ACC112 (cell line): ENCODE measurements around the gene KLRK1.
"Not testable (repeated sequence)": the region's sequence is repeated elsewhere in the genome, so short reads cannot be mapped to it uniquely, and the experiment has no call there.

Experiments used
- H2AFZ ChIP-seq: fragments of 200-600 bp; sonication (generic); one replicate; pipeline ENCODE4 v1.6.0; 2017; ENCODE audit warnings: antibody characterized with exemption, low read length; ENCODE audit not compliant: unreplicated experiment
- H3K27ac ChIP-seq: fragments of 200-600 bp; sonication (generic); 2 replicates; pipeline ENCODE4 v1.5.1; 2014; ENCODE audit warnings: low read depth, mild to moderate bottlenecking, antibody characterized with exemption, low read length, moderate library complexity
- H3K27me3 ChIP-seq: fragments of 200-600 bp; sonication (generic); 2 replicates; pipeline ENCODE4 v1.6.1; 2014; ENCODE audit warnings: mild to moderate bottlenecking, antibody characterized with exemption, low read length, moderate library complexity, mixed read lengths; ENCODE audit not compliant: insufficient read depth
- H3K36me3 ChIP-seq: fragments of 200-600 bp; sonication (generic); 2 replicates; pipeline ENCODE4 v1.6.1; 2016; ENCODE audit warnings: mild to moderate bottlenecking, antibody characterized with exemption, low read length, moderate library complexity, mixed read lengths; ENCODE audit not compliant: insufficient read depth
- H3K4me1 ChIP-seq: fragments of 200-600 bp; sonication (generic); one replicate; pipeline ENCODE4 v1.6.1; 2016; ENCODE audit warnings: low read length, mixed read lengths; ENCODE audit not compliant: insufficient read depth, unreplicated experiment, control insufficient read depth
- H3K4me3 ChIP-seq: fragments of 200-600 bp; sonication (generic); 2 replicates; pipeline ENCODE4 v1.5.1; 2014; ENCODE audit warnings: mild to moderate bottlenecking, low read depth, low read length
- H3K79me2 ChIP-seq: fragments of 200-600 bp; sonication (generic); one replicate; pipeline ENCODE4 v1.6.0; 2016; ENCODE audit warnings: low read length; ENCODE audit not compliant: control insufficient read depth, unreplicated experiment, insufficient read depth

Gene KLRK1

GRCh38 chr12:10388624-10389413 lies 1.0 kb downstream of the KLRK1 start:
- peaks cover 40% of the 10 kb centered on the region for H3K4me1 ChIP-seq
- no peaks in the 10 kb centered on the region for H3K79me2 ChIP-seq
- H2AFZ ChIP-seq: no peak overlapping the region

GRCh38 chr12:10387498-10387897 lies 2.3 kb downstream of the KLRK1 start:
- not testable (repeated sequence) for H3K4me3 ChIP-seq, H2AFZ ChIP-seq, H3K36me3 ChIP-seq, H3K27me3 ChIP-seq, H3K79me2 ChIP-seq, H3K27ac ChIP-seq
- H3K4me1 ChIP-seq: peaks cover 31% of the 10 kb centered on the region

More at GRCh38 chr12:10388624-10389413, 1.0 kb downstream of the KLRK1 start:
- no peaks in the 10 kb centered on the region for H3K27me3 ChIP-seq
- no peak overlapping the region for H3K27ac ChIP-seq
- no peak overlapping the region for H3K4me3 ChIP-seq
- H3K36me3 ChIP-seq: no peaks in the 10 kb centered on the region

DNA sequence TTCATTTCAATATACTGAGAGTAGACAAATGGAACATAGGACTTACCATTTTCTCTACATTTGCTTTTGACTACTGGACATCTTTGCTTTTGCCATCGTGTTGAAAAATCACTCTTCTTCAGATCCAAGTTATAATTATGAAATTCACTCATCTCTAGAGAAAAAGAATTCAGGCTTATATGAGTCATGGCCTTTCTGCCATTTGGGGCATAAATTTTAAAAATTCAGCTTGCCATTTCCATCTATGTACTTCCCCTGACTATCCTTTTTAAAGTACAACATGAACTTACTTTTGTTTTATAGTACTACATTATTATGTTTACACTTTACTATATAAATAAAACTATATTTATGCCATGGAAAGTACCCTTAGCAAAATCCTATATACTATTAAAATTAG lies 3.0 kb downstream of the KLRK1 start:
- Histone ChIP-seq H3K27me3 (no peaks in the 10 kb centered on the region), H3K4me3 (no peak overlapping the region), H3K36me3 (no peaks in the 10 kb centered on the region), H2AFZ (peak overlapping the region; percentile 74), H3K27ac (no peak overlapping the region), H3K4me1 (peaks cover 26% of the 10 kb centered on the region), H3K79me2 (no peaks in the 10 kb centered on the region)

- H3K79me2 ChIP-seq: no peaks in the 10 kb centered on the region
- H3K4me3 ChIP-seq: no peak overlapping the region
Measured at GRCh38 chr12:10385166-10385613, 4.7 kb downstream of the KLRK1 start.

DNA sequence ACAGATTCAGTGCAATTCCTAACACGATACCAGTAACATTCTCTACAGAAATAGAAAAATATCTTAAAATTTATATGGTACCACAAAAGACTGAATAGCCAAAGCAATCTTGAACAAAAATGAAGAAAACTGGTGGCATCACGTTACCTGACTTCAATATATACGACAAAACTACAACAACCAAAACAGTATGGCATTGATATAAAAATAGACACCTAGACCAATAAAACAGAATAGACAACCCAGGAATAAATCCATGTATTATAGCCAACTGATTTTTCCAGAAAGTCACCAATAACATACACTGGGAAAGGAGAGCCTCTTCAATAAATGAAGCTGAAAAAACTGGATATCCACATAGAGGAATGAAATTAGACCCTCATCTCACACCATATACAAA lies 5.7 kb downstream of the KLRK1 start:
- peak overlapping the region; percentile 85 for H3K27ac ChIP-seq
- H3K4me1 ChIP-seq: peaks cover 21% of the 10 kb centered on the region
- no peak overlapping the region for H2AFZ ChIP-seq
- no peaks in the 10 kb centered on the region for H3K27me3 ChIP-seq
- no peak overlapping the region for H3K4me3 ChIP-seq
- H3K79me2 ChIP-seq: no peaks in the 10 kb centered on the region
- no peaks in the 10 kb centered on the region for H3K36me3 ChIP-seq

More at GRCh38 chr12:10385166-10385613, 4.7 kb downstream of the KLRK1 start:
- Histone ChIP-seq H3K27ac (peak overlapping the region; percentile 85), H2AFZ (peak overlapping the region; percentile 74), H3K27me3 (no peaks in the 10 kb centered on the region), H3K36me3 (no peaks in the 10 kb centered on the region), H3K4me1 (peaks cover 21% of the 10 kb centered on the region)

DNA sequence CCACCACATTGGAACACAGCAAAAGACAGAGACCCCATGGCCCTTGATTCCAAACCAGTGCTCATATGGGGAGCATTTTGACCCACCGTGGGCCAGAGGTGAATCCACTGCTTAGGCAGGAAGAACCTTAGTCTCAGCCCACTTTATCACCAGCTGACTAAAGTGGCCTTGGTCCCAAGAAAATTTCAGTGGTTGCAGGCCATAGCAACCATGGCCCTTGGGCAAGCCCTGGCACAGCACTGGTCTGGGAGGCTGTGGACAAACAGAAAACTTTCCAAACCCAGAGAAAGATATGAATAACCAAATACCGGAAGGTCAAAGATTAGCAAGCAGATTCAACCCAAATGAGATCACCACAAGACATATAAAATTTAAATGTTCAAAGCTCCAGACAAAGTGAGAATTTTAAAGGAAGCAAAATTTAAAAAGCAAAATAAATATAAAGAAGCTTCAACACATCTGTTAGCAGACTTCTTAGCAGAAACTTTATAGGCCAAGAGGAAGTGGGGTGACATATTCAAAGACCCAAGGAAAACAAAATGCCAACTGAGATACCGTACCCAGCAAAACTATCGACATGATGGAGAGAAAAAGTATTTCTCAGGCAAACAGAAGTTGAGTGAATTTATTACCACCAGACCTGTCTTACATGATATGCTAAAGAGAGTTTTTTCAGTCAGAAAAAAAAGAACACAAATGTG lies 7.8 kb downstream of the KLRK1 start:
- Histone ChIP-seq H3K36me3 (no peaks in the 10 kb centered on the region), H3K27ac (no peak overlapping the region)

GRCh38 chr12:10378737-10379136 lies 11.1 kb downstream of the KLRK1 start:
- not testable (repeated sequence) for H2AFZ ChIP-seq, H3K27me3 ChIP-seq, H3K27ac ChIP-seq, H3K4me3 ChIP-seq, H3K79me2 ChIP-seq, H3K36me3 ChIP-seq, H3K4me1 ChIP-seq

More for the DNA sequence above, 7.8 kb downstream of the KLRK1 start:
- no peaks in the 10 kb centered on the region for H3K79me2 ChIP-seq
- H3K4me1 ChIP-seq: peaks cover 20% of the 10 kb centered on the region
- no peak overlapping the region for H3K4me3 ChIP-seq
- H2AFZ ChIP-seq: no peak overlapping the region
- H3K27me3 ChIP-seq: no peaks in the 10 kb centered on the region

DNA sequence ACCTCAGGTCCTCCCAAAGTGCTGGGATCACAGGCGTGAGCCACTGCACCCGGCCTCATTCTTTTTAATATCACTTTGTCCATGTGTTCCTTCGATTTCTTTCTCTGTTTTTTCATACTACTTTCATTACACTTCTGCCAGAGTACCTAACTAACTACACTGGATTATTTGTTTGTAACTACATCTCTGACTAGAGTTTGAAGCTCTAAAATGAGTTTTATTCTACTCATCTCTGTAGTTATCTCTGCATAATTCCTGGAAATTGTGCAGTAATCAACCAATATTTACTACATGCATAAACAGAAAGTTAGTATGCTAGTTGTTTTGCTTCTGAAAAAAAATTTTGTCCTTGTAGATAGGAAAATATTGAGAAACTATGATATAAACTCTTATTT lies 15.2 kb downstream of the KLRK1 start:
- Histone ChIP-seq H2AFZ (no peak overlapping the region), H3K4me1 (peaks cover 6% of the 10 kb centered on the region), H3K27me3 (no peaks in the 10 kb centered on the region), H3K4me3 (no peak overlapping the region), H3K36me3 (no peaks in the 10 kb centered on the region), H3K79me2 (no peaks in the 10 kb centered on the region), H3K27ac (no peak overlapping the region)

DNA sequence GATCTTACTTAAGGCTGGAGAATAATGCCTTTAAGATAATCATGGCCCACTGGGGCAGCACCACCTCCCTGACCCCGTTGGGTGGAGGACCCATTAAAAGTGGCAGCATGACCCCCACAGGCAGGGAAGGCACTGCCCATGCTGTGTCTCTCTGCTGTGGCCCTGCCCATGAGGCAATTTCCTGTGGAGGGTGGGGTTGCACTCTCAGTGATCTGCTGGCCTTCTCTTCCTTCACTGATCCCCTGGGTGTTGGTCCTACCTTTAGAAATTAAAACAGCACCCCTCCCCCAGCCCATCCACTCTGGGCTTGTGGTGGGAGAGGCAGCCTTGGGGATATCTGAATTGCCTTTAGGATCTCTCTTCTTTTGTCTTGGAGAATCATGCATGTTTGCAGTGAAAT lies 17.3 kb downstream of the KLRK1 start:
- Histone ChIP-seq H3K79me2 (no peaks in the 10 kb centered on the region), H3K27ac (no peak overlapping the region), H3K4me1 (peaks cover 6% of the 10 kb centered on the region), H3K4me3 (no peak overlapping the region), H3K27me3 (no peaks in the 10 kb centered on the region), H3K36me3 (no peaks in the 10 kb centered on the region), H2AFZ (peak overlapping the region; percentile 45)

DNA sequence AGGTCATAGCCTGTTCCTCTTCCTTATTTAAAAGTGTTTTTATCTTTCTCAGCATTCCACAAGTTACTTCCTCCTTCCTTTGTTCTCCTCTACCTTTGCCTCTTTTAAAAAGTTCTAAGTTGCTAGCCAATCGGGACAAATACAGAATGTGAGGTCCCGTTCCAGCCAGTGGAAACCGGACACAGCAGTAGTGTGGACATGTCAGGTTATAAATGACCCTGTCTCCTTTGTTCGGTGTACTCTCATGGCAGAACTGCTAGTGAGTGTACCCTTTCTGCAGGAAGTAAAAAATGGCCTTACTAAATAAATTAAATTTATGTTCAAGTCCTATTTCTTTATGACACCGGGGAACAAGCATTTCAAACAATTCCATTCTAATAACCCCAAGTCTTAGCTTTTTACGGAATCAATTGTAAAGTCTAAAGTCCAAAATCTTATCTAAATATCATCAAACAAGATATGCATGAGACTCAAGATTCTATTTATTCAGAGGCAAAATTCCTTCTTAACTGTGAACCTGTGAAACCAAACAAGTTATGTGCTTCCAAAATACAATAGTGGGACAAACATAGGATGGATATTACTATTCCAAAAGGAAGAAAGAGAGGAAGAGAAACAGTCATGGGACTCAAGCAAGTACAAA lies 17.8 kb downstream of the KLRK1 start:
- H3K4me1 ChIP-seq, H3K36me3 ChIP-seq, H3K27ac ChIP-seq, H2AFZ ChIP-seq, H3K4me3 ChIP-seq, H3K79me2 ChIP-seq, H3K27me3 ChIP-seq: not testable (repeated sequence)
